NK-92 treated with Interleukin-12 subunit alpha and Interleukin-12 subunit beta, amount 100 ng/mL, for 24 hours (cell line): ENCODE measurements around the gene GNAO1.
"Not testable (repeated sequence)": the region's sequence is repeated elsewhere in the genome, so short reads cannot be mapped to it uniquely, and the experiment has no call there.

Experiments used
- DNase-seq: peaks from one replicate; lab custom pipeline; 2025; lab: John Stamatoyannopoulos, UW

Gene GNAO1

GRCh38 chr16:56366945-56367344, 175.7 kb downstream of the GNAO1 start:
- DNase-seq: no peak

- no peak for DNase-seq
These were observed 176.5 kb downstream of the GNAO1 start for GRCh38 chr16:56367764-56368163.

GRCh38 chr16:56368545-56368944, 177.3 kb downstream of the GNAO1 start:
- DNase-seq: no peak

- no peak for DNase-seq
These were observed 177.9 kb downstream of the GNAO1 start for GRCh38 chr16:56369202-56369601.

GRCh38 chr16:56370185-56370874, 179.0 kb downstream of the GNAO1 start:
- no peak for DNase-seq

- DNase-seq: no peak
These were observed 179.8 kb downstream of the GNAO1 start for GRCh38 chr16:56370875-56371659.

- no peak for DNase-seq
These were observed 180.3 kb downstream of the GNAO1 start for GRCh38 chr16:56371660-56371937.

GRCh38 chr16:56372013-56372634, 180.8 kb downstream of the GNAO1 start:
- no peak for DNase-seq

- DNase-seq: no peak
These were observed 181.7 kb downstream of the GNAO1 start for GRCh38 chr16:56373003-56373402.

GRCh38 chr16:56375792-56376191, 184.5 kb downstream of the GNAO1 start:
- not testable (repeated sequence) for DNase-seq

GRCh38 chr16:56379044-56379443, 187.8 kb downstream of the GNAO1 start:
- DNase-seq: not testable (repeated sequence)

GRCh38 chr16:56380778-56381485, 189.6 kb downstream of the GNAO1 start:
- DNase-seq: not testable (repeated sequence)

- DNase-seq: no peak
These were observed 191.2 kb downstream of the GNAO1 start for GRCh38 chr16:56382459-56382858.

- DNase-seq: no peak
These were observed 191.6 kb downstream of the GNAO1 start for GRCh38 chr16:56382901-56383355.

GRCh38 chr16:56384074-56384721, 192.9 kb downstream of the GNAO1 start:
- no peak for DNase-seq

- no peak for DNase-seq
These were observed 196.1 kb downstream of the GNAO1 start for GRCh38 chr16:56387396-56387795.

- DNase-seq: no peak
These were observed 196.9 kb downstream of the GNAO1 start for GRCh38 chr16:56388209-56388608.

- no peak for DNase-seq
These were observed 198.3 kb downstream of the GNAO1 start for GRCh38 chr16:56389554-56389953.

- DNase-seq: not testable (repeated sequence)
These were observed 205.4 kb downstream of the GNAO1 start for GRCh38 chr16:56396724-56397123.

- no peak for DNase-seq
These were observed 207.8 kb downstream of the GNAO1 start for GRCh38 chr16:56399047-56399446.

GRCh38 chr16:56399486-56399885, 208.2 kb downstream of the GNAO1 start:
- DNase-seq: no peak

GRCh38 chr16:56400458-56400857, 209.2 kb downstream of the GNAO1 start:
- DNase-seq: no peak
